Mucosa of stomach (tissue), 1 donor: ENCODE data around the gene ZC3HAV1.
"Not testable (repeated sequence)": the region's sequence is repeated elsewhere in the genome, so short reads cannot be mapped to it uniquely, and the experiment has no call there.

Experiments used
- H3K27me3 ChIP-seq: one replicate; pipeline ENCODE4 v1.7.0; 2013; ENCODE audit warnings: mild to moderate bottlenecking, low read length; ENCODE audit not compliant: control insufficient read depth, insufficient read depth
- H3K36me3 ChIP-seq: one replicate; pipeline ENCODE4 v1.7.0; 2013; ENCODE audit warnings: low read length; ENCODE audit not compliant: control insufficient read depth, insufficient read depth
- H3K4me1 ChIP-seq: one replicate; pipeline ENCODE4 v1.7.0; 2013; ENCODE audit warnings: mild to moderate bottlenecking, low read length; ENCODE audit not compliant: control insufficient read depth, insufficient read depth
- H3K4me3 ChIP-seq: one replicate; pipeline ENCODE4 v1.7.0; 2013; ENCODE audit warnings: low read length
- H3K9ac ChIP-seq: one replicate; pipeline ENCODE4 v1.7.0; 2013; ENCODE audit warnings: mild to moderate bottlenecking, low read length, moderate library complexity
- H3K9me3 ChIP-seq: one replicate; pipeline ENCODE4 v1.7.0; 2013; ENCODE audit warnings: mild to moderate bottlenecking, low read length, moderate library complexity; ENCODE audit not compliant: control insufficient read depth
- donor health status: Pancreatic carcinoma.

The ZC3HAV1 gene

GRCh38 chr7:139078911-139079310, 30.6 kb downstream of the ZC3HAV1 start:
- no peak overlapping the region for H3K9ac ChIP-seq
- no peaks in the 10 kb centered on the region for H3K27me3 ChIP-seq
- H3K9me3 ChIP-seq, result no peaks in the 10 kb centered on the region
- no peak overlapping the region for H3K4me3 ChIP-seq
- no peaks in the 10 kb centered on the region for H3K36me3 ChIP-seq
- H3K4me1 ChIP-seq, result no peaks in the 10 kb centered on the region

GRCh38 chr7:139078399-139078798, 31.1 kb downstream of the ZC3HAV1 start:
- H3K36me3 ChIP-seq, result no peaks in the 10 kb centered on the region
- no peaks in the 10 kb centered on the region for H3K4me1 ChIP-seq
- no peak overlapping the region for H3K4me3 ChIP-seq
- H3K9ac ChIP-seq, result no peak overlapping the region
- H3K27me3 ChIP-seq, result no peaks in the 10 kb centered on the region
- no peaks in the 10 kb centered on the region for H3K9me3 ChIP-seq

- not testable (repeated sequence) for H3K36me3 ChIP-seq, H3K9ac ChIP-seq, H3K9me3 ChIP-seq, H3K27me3 ChIP-seq, H3K4me3 ChIP-seq, H3K4me1 ChIP-seq
Observed at GRCh38 chr7:139077706-139078105, 31.8 kb downstream of the ZC3HAV1 start.

- Histone ChIP-seq H3K27me3 (no peaks in the 10 kb centered on the region), H3K4me3 (no peak overlapping the region), H3K9ac (no peak overlapping the region), H3K4me1 (no peaks in the 10 kb centered on the region), H3K9me3 (no peaks in the 10 kb centered on the region), H3K36me3 (peaks cover 6% of the 10 kb centered on the region)
Observed at GRCh38 chr7:139075871-139076686, 33.4 kb downstream of the ZC3HAV1 start.

GRCh38 chr7:139075031-139075652, 34.4 kb downstream of the ZC3HAV1 start:
- Histone ChIP-seq H3K9ac (peak overlapping the region; percentile 29), H3K27me3 (no peaks in the 10 kb centered on the region), H3K4me3 (no peak overlapping the region), H3K4me1 (no peaks in the 10 kb centered on the region), H3K36me3 (peaks cover 6% of the 10 kb centered on the region), H3K9me3 (no peaks in the 10 kb centered on the region)

- Histone ChIP-seq H3K9ac (no peak overlapping the region), H3K9me3 (no peaks in the 10 kb centered on the region), H3K36me3 (peaks cover 9% of the 10 kb centered on the region), H3K4me3 (no peak overlapping the region), H3K27me3 (no peaks in the 10 kb centered on the region), H3K4me1 (no peaks in the 10 kb centered on the region)
Observed at GRCh38 chr7:139072796-139073195, 36.7 kb downstream of the ZC3HAV1 start.

GRCh38 chr7:139071680-139072079, 37.8 kb downstream of the ZC3HAV1 start:
- Histone ChIP-seq H3K9me3 (no peaks in the 10 kb centered on the region), H3K9ac (no peak overlapping the region), H3K27me3 (no peaks in the 10 kb centered on the region), H3K4me1 (no peaks in the 10 kb centered on the region), H3K4me3 (no peak overlapping the region), H3K36me3 (peaks cover 9% of the 10 kb centered on the region)

GRCh38 chr7:139068544-139069399, 40.7 kb downstream of the ZC3HAV1 start:
- no peak overlapping the region for H3K4me3 ChIP-seq
- H3K9me3 ChIP-seq, result no peaks in the 10 kb centered on the region
- peaks cover 9% of the 10 kb centered on the region for H3K36me3 ChIP-seq
- no peaks in the 10 kb centered on the region for H3K27me3 ChIP-seq
- no peak overlapping the region for H3K9ac ChIP-seq
- no peaks in the 10 kb centered on the region for H3K4me1 ChIP-seq

GRCh38 chr7:139066315-139066714, 43.2 kb downstream of the ZC3HAV1 start:
- Histone ChIP-seq H3K4me1 (no peaks in the 10 kb centered on the region), H3K27me3 (no peaks in the 10 kb centered on the region), H3K4me3 (no peak overlapping the region), H3K9ac (no peak overlapping the region), H3K36me3 (peaks cover 4% of the 10 kb centered on the region), H3K9me3 (no peaks in the 10 kb centered on the region)

- Histone ChIP-seq H3K4me3 (no peak overlapping the region), H3K9ac (no peak overlapping the region), H3K36me3 (peaks cover 4% of the 10 kb centered on the region), H3K4me1 (no peaks in the 10 kb centered on the region), H3K9me3 (no peaks in the 10 kb centered on the region), H3K27me3 (no peaks in the 10 kb centered on the region)
Observed at GRCh38 chr7:139065323-139065722, 44.2 kb downstream of the ZC3HAV1 start.

- Histone ChIP-seq H3K36me3 (no peaks in the 10 kb centered on the region), H3K27me3 (no peaks in the 10 kb centered on the region), H3K4me1 (no peaks in the 10 kb centered on the region), H3K9me3 (no peaks in the 10 kb centered on the region), H3K4me3 (no peak overlapping the region), H3K9ac (no peak overlapping the region)
Observed at GRCh38 chr7:139061416-139061815, 48.1 kb downstream of the ZC3HAV1 start.

- Histone ChIP-seq H3K4me1 (no peaks in the 10 kb centered on the region), H3K4me3 (no peak overlapping the region), H3K27me3 (no peaks in the 10 kb centered on the region), H3K9me3 (no peaks in the 10 kb centered on the region), H3K36me3 (no peaks in the 10 kb centered on the region), H3K9ac (no peak overlapping the region)
Observed at GRCh38 chr7:139060695-139061237, 48.8 kb downstream of the ZC3HAV1 start.
